Measurements from ENCODE around the gene DNASE1L3. TPM values are rescaled to one million over a fixed set of nuclear protein-coding genes. Genes with fewer than 3 reads are reported as not detected.

Gene DNASE1L3
- total RNA-seq, 1 donor from 2014 or later: 0.22 TPM

- Mint-ChIP-seq H3K4me1 (no peaks in the 10 kb centered on the region), H3K27ac (no peak overlapping the region), H3K36me3 (no peaks in the 10 kb centered on the region), H3K4me3 (no peak overlapping the region), H3K27me3 (ENCODE audit: low read depth) (no peaks in the 10 kb centered on the region), H3K9me3 (no peaks in the 10 kb centered on the region)
- TF ChIP-seq, protein P1, sequence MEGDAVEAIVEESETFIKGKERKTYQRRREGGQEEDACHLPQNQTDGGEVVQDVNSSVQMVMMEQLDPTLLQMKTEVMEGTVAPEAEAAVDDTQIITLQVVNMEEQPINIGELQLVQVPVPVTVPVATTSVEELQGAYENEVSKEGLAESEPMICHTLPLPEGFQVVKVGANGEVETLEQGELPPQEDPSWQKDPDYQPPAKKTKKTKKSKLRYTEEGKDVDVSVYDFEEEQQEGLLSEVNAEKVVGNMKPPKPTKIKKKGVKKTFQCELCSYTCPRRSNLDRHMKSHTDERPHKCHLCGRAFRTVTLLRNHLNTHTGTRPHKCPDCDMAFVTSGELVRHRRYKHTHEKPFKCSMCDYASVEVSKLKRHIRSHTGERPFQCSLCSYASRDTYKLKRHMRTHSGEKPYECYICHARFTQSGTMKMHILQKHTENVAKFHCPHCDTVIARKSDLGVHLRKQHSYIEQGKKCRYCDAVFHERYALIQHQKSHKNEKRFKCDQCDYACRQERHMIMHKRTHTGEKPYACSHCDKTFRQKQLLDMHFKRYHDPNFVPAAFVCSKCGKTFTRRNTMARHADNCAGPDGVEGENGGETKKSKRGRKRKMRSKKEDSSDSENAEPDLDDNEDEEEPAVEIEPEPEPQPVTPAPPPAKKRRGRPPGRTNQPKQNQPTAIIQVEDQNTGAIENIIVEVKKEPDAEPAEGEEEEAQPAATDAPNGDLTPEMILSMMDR (IDR thresholded peaks at IDR 0.05; ENCODE audit: unreplicated experiment): no peak
- DNase-seq (ENCODE audit: low spot score in 2 of 2, unreplicated experiment in 2 of 2): no peak
These were observed 21.1 kb downstream of the DNASE1L3 start for GRCh38 chr3:58189691-58190090.

DNA sequence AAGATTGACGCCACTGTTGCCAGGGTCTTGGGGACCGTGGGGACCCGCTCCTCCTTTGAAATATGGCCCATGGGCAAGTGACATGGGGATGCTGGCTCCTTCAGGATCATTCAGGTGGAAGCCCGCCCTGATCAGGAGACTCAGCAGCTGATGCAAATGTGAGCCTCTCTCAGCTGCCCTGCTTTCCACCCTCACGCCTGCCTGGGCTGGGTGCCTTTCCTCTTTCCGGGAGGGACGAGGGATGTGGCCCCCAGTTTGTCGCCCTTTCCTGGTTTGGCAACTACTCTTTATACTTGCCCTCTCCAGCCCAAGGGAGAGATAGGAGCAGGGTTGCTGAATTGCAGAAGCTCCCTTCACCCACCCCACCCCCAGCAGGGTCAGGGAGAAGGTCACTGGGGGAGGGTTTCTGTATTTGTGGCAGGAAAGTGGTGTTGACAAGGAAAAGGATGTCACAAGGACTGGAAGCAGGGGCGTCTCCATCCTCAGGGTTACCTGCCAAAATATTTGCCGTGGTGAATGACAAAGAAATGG, 21.8 kb downstream of the DNASE1L3 start:
- Mint-ChIP-seq H3K9me3 (no peaks in the 10 kb centered on the region), H3K4me3 (no peak overlapping the region), H3K36me3 (no peaks in the 10 kb centered on the region), H3K27me3 (ENCODE audit: low read depth) (peaks cover 3% of the 10 kb centered on the region), H3K4me1 (no peaks in the 10 kb centered on the region), H3K27ac (no peak overlapping the region)
- no peak for DNase-seq (ENCODE audit: low spot score in 2 of 2, unreplicated experiment in 2 of 2)
- TF ChIP-seq, protein P1 (IDR thresholded peaks at IDR 0.05; ENCODE audit: unreplicated experiment): no peak

GRCh38 chr3:58188173-58188564, 22.6 kb downstream of the DNASE1L3 start:
- peaks cover 4% of the 10 kb centered on the region for H3K27me3 Mint-ChIP-seq (ENCODE audit: low read depth)
- no peak overlapping the region for H3K4me3 Mint-ChIP-seq
- H3K4me1 Mint-ChIP-seq: no peaks in the 10 kb centered on the region
- no peak overlapping the region for H3K27ac Mint-ChIP-seq
- no peak for DNase-seq (ENCODE audit: low spot score in 2 of 2, unreplicated experiment in 2 of 2)
- TF ChIP-seq, protein P1 (IDR thresholded peaks at IDR 0.05; ENCODE audit: unreplicated experiment): no peak
- no peaks in the 10 kb centered on the region for H3K9me3 Mint-ChIP-seq
- no peaks in the 10 kb centered on the region for H3K36me3 Mint-ChIP-seq

GRCh38 chr3:58184982-58185360, 25.8 kb downstream of the DNASE1L3 start:
- TF ChIP-seq, protein P1 (IDR thresholded peaks at IDR 0.05; ENCODE audit: unreplicated experiment): no peak
- Mint-ChIP-seq H3K27ac (no peak overlapping the region), H3K36me3 (no peaks in the 10 kb centered on the region), H3K9me3 (no peaks in the 10 kb centered on the region), H3K4me1 (no peaks in the 10 kb centered on the region), H3K4me3 (no peak overlapping the region), H3K27me3 (ENCODE audit: low read depth) (peaks cover 16% of the 10 kb centered on the region)
- DNase-seq (ENCODE audit: low spot score in 2 of 2, unreplicated experiment in 2 of 2): no peak

DNA sequence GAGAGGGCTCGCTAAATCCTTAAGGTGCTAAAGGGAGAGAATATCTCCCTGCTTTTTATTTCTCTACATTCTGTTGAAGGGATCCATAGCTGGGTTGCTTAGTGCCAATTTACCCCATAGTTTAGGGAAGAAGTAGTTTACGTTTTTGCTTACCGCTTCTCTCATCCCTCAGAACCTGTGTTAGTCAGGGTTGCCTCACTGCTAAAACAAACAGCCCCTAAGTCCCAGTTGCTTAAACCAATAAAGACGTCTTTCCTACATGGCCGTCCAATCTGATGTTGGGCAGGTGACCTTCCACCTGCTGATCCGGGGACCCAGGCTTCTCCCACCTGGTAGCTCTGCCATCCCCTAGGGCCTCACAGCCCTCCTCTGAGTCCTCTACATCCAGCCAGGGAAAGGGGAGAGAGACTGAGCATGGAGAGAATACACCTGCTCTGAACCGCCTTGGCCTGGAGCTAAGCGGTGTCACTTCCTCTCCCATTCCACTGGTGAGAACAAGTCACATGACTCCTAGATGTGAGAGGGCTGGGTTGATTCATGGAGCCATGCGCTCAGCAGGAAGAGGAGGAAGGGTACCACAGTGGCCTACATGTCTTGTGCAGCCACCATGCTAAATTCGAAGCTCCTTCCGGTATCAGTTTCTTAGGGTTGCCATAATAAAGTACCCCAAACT, 26.3 kb downstream of the DNASE1L3 start:
- no peaks in the 10 kb centered on the region for H3K4me1 Mint-ChIP-seq
- TF ChIP-seq, protein P1 (IDR thresholded peaks at IDR 0.05; ENCODE audit: unreplicated experiment): no peak
- no peak overlapping the region for H3K4me3 Mint-ChIP-seq
- no peaks in the 10 kb centered on the region for H3K36me3 Mint-ChIP-seq
- no peak overlapping the region for H3K27ac Mint-ChIP-seq
- H3K9me3 Mint-ChIP-seq: no peaks in the 10 kb centered on the region
- DNase-seq (ENCODE audit: low spot score in 2 of 2, unreplicated experiment in 2 of 2): no peak
- H3K27me3 Mint-ChIP-seq (ENCODE audit: low read depth): peaks cover 16% of the 10 kb centered on the region
